ENCODE results near the gene CHMP2A. TPM values are rescaled to one million over a fixed set of nuclear protein-coding genes. Genes with fewer than 3 reads are reported as not detected.

Gene CHMP2A
- total and polyA plus RNA-seq, 4 donors = 58.0 to 107 (median 83.3) TPM

GRCh38 chr19:58569943-58570670 is 15.2 kb upstream of the CHMP2A start:
- no peak for TF ChIP-seq HNF4A (conservative IDR thresholded peaks at IDR 0.05)
- no peak for TF ChIP-seq TAF1 (conservative IDR thresholded peaks at IDR 0.05)
- TF ChIP-seq HNF4G (IDR thresholded peaks at IDR 0.05) = no peak
- TF ChIP-seq YY1 (IDR thresholded peaks at IDR 0.05) = no peak
- TF ChIP-seq REST (IDR thresholded peaks at IDR 0.05) = no peak
- TF ChIP-seq JUND (IDR thresholded peaks at IDR 0.05) = no peak
- TF ChIP-seq CTCF (IDR thresholded peaks at IDR 0.05; ENCODE audit: low read depth, low read length, missing input control) = no peak
- no peak for TF ChIP-seq ATF3 (IDR thresholded peaks at IDR 0.05)
- no peak for TF ChIP-seq SP1 (IDR thresholded peaks at IDR 0.05)
- Histone ChIP-seq H3K27ac (ENCODE audit: low read depth in 1 of 2, low read length in 2 of 2) (no peak overlapping the region), H3K4me1 (ENCODE audit: control insufficient read depth in 4 of 4, insufficient read depth in 4 of 4, low read length in 3 of 4) (peaks cover 4 to 17% (median 13%) of the 10 kb centered on the region in 4 donors), H3K9me3 (ENCODE audit: control insufficient read depth in 4 of 4, low read length in 3 of 4) (no peaks in the 10 kb centered on the region), H3K27me3 (ENCODE audit: control insufficient read depth in 4 of 4, insufficient read depth in 4 of 4, low read length in 3 of 4) (no peaks in the 10 kb centered on the region), H3K4me3 (ENCODE audit: low read depth in 1 of 3, low read length in 3 of 3) (no peak overlapping the region), H3K9ac (ENCODE audit: low read depth in 1 of 2, low read length in 2 of 2) (no peak overlapping the region), H3K36me3 (ENCODE audit: control insufficient read depth in 4 of 4, insufficient read depth in 3 of 4, low read depth in 1 of 4, low read length in 3 of 4) (peaks cover 2 to 18% (median 7%) of the 10 kb centered on the region in 4 donors)
- no peak for DNase-seq (ENCODE audit: low spot score)
- 94% methylated on average over 8 of the region's 8 CpGs for WGBS

GRCh38 chr19:58569191-58569942 is 14.5 kb upstream of the CHMP2A start:
- peaks cover 4 to 17% (median 13%) of the 10 kb centered on the region in 4 donors for H3K4me1 ChIP-seq (ENCODE audit: control insufficient read depth in 4 of 4, insufficient read depth in 4 of 4, low read length in 3 of 4)
- no peak overlapping the region for H3K9ac ChIP-seq (ENCODE audit: low read depth in 1 of 2, low read length in 2 of 2)
- 96% methylated on average over 6 of the region's 6 CpGs for WGBS
- H3K27ac ChIP-seq (ENCODE audit: low read depth in 1 of 2, low read length in 2 of 2) = no peak overlapping the region
- no peak for TF ChIP-seq YY1 (IDR thresholded peaks at IDR 0.05)
- TF ChIP-seq EGR1 (IDR thresholded peaks at IDR 0.05; ENCODE audit: low read depth in 2 of 2) = no peak
- TF ChIP-seq CTCF (IDR thresholded peaks at IDR 0.05; ENCODE audit: low read depth, low read length, missing input control) = no peak
- no peak for TF ChIP-seq JUND (IDR thresholded peaks at IDR 0.05)
- TF ChIP-seq FOXA2 (IDR thresholded peaks at IDR 0.05) = no peak
- no peak for TF ChIP-seq HNF4A (conservative IDR thresholded peaks at IDR 0.05)
- TF ChIP-seq ZBTB33 (IDR thresholded peaks at IDR 0.05) = no peak
- no peak for TF ChIP-seq MAX (IDR thresholded peaks at IDR 0.05)
- no peaks in the 10 kb centered on the region for H3K27me3 ChIP-seq (ENCODE audit: control insufficient read depth in 4 of 4, insufficient read depth in 4 of 4, low read length in 3 of 4)
- H3K36me3 ChIP-seq (ENCODE audit: control insufficient read depth in 4 of 4, insufficient read depth in 3 of 4, low read depth in 1 of 4, low read length in 3 of 4) = peaks cover 2 to 18% (median 7%) of the 10 kb centered on the region in 4 donors
- no peak overlapping the region for H3K4me3 ChIP-seq (ENCODE audit: low read depth in 1 of 3, low read length in 3 of 3)
- no peak for DNase-seq (ENCODE audit: low spot score)
- no peaks in the 10 kb centered on the region for H3K9me3 ChIP-seq (ENCODE audit: control insufficient read depth in 4 of 4, low read length in 3 of 4)
